HFF-Myc (cell line): ENCODE data around the gene ADARB2.

Experiments used
- DNase-seq: peaks from one replicate; pipeline ENCODE4 v3.0.0-alpha.2; 2011; ENCODE audit warnings: low read depth; ENCODE audit errors: extremely low read depth
- H3K4me3 ChIP-seq: replicated peaks from 2 replicates; pipeline ENCODE4 v1.5.1; 2011; ENCODE audit warnings: low read depth, mild to moderate bottlenecking, control low read depth, low read length
- TF ChIP-seq, protein P1 (sequence below): IDR thresholded peaks from 2 replicates; pipeline ENCODE4 v1.5.1; 2012; ENCODE audit warnings: mild to moderate bottlenecking, low read depth, low read length, control low read depth; ENCODE audit errors: missing control alignments

ADARB2 gene

GRCh38 chr10:1293157-1293556, 444.2 kb downstream of the ADARB2 start:
- DNase-seq, result no peak
- H3K4me3 ChIP-seq, result no peak overlapping the region
- TF ChIP-seq, protein P1, sequence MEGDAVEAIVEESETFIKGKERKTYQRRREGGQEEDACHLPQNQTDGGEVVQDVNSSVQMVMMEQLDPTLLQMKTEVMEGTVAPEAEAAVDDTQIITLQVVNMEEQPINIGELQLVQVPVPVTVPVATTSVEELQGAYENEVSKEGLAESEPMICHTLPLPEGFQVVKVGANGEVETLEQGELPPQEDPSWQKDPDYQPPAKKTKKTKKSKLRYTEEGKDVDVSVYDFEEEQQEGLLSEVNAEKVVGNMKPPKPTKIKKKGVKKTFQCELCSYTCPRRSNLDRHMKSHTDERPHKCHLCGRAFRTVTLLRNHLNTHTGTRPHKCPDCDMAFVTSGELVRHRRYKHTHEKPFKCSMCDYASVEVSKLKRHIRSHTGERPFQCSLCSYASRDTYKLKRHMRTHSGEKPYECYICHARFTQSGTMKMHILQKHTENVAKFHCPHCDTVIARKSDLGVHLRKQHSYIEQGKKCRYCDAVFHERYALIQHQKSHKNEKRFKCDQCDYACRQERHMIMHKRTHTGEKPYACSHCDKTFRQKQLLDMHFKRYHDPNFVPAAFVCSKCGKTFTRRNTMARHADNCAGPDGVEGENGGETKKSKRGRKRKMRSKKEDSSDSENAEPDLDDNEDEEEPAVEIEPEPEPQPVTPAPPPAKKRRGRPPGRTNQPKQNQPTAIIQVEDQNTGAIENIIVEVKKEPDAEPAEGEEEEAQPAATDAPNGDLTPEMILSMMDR, result no peak

DNA sequence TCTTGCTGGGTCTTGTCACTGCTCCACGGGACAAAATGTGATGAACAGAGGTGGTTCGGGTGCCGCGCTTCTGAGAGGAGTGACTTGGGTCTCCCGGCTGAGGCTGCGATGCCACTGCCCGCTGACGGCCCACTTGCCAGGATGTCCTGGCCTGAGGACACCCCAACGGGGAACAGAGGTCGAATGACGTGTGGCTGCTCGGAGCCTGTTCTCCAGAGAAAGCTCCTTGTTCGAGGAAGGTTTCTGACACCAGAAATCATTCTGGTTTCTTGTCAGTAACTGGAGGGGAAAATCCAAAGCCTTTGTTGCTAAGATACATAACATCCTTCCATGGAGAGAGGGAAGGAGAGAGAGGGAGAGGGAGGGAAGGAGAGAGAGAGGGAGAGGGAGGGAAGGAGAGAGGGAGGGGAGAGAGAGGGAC, 444.7 kb downstream of the ADARB2 start:
- no peak overlapping the region for H3K4me3 ChIP-seq
- TF ChIP-seq, protein P1, result no peak
- DNase-seq, result no peak

GRCh38 chr10:1291178-1292090, 445.9 kb downstream of the ADARB2 start:
- TF ChIP-seq, protein P1, result no peak
- no peak for DNase-seq
- H3K4me3 ChIP-seq, result no peak overlapping the region

DNA sequence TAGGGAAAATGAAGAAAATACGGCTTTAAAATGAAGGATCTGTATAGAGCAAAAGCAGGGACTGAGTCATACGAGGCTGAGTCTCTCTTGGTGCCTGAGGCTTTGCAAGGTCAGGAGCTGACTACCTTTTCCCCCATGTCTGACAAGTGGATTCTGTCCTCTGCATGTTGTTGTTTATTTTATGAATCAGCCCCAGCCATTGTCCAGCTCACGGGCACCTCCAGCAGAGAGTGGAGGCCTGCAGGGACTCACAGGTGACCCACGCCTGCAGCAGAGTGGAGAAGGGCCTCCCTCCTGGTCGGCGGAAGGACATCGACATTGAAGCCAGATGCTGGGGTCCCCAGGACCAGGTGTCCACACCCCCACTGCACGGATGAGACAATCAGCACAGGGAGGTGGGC, 447.3 kb downstream of the ADARB2 start:
- no peak for DNase-seq

GRCh38 chr10:1289591-1289990, 447.7 kb downstream of the ADARB2 start:
- TF ChIP-seq, protein P1, result no peak
- no peak overlapping the region for H3K4me3 ChIP-seq
- no peak for DNase-seq

More for the DNA sequence above, 447.3 kb downstream of the ADARB2 start:
- H3K4me3 ChIP-seq, result no peak overlapping the region
- TF ChIP-seq, protein P1, result no peak

DNA sequence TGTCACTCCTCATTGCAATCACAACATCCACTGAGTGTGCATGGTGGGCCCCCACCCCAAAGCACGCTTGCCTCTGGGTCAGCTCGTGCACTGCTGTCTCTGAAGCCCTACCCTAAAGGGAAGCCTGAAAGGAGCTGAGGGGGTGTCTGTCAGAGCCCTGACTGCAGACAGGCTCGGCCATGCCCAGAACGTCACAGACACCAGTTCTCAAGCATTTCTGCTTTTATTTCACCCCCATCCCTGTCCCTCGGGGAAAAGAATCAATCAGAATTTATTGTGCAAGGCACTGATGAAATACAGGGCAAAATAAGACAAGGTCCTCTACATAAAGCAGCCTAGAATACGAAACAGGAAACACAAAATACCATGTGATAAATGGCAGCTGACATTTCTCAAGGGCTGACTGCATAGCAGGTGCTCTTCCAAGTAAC, 449.3 kb downstream of the ADARB2 start:
- DNase-seq, result no peak
- H3K4me3 ChIP-seq, result no peak overlapping the region
- TF ChIP-seq, protein P1, result no peak
